ENCODE data around the gene SHISA2. TPM values are rescaled to one million over a fixed set of nuclear protein-coding genes. Genes with fewer than 3 reads are reported as not detected.

The SHISA2 gene
- total RNA-seq, 6 experiments from 2014 or later, result not detected

GRCh38 chr13:26029581-26030136, 22.2 kb downstream of the SHISA2 start:
- H3K27ac Mint-ChIP-seq, result no peak overlapping the region
- no peaks in the 10 kb centered on the region for H3K36me3 Mint-ChIP-seq (ENCODE audit: low read depth)
- peaks cover 14% of the 10 kb centered on the region for H3K27me3 Mint-ChIP-seq (ENCODE audit: insufficient read depth)
- no peak for DNase-seq
- H3K9me3 Mint-ChIP-seq, result peaks cover 4% of the 10 kb centered on the region; the same call in 1 of the 2 replicates
- no peak for TF ChIP-seq CTCF (IDR thresholded peaks at IDR 0.05)
- H3K4me1 Mint-ChIP-seq (ENCODE audit: low read depth), result no peaks in the 10 kb centered on the region
- no peak overlapping the region for H3K4me3 Mint-ChIP-seq

GRCh38 chr13:26026211-26026610, 25.6 kb downstream of the SHISA2 start:
- Mint-ChIP-seq H3K9me3 (peaks cover 4% of the 10 kb centered on the region; the same call in 1 of the 2 replicates), H3K4me3 (no peak overlapping the region), H3K4me1 (ENCODE audit: low read depth) (peaks cover 21% of the 10 kb centered on the region), H3K27me3 (ENCODE audit: insufficient read depth) (peaks cover 5% of the 10 kb centered on the region), H3K27ac (no peak overlapping the region), H3K36me3 (ENCODE audit: low read depth) (no peaks in the 10 kb centered on the region)
- DNase-seq, result no peak
- no peak for TF ChIP-seq CTCF (IDR thresholded peaks at IDR 0.05)

GRCh38 chr13:26025771-26026170, 26.0 kb downstream of the SHISA2 start:
- H3K4me3 Mint-ChIP-seq, result no peak overlapping the region
- H3K36me3 Mint-ChIP-seq (ENCODE audit: low read depth), result no peaks in the 10 kb centered on the region
- no peak overlapping the region for H3K27ac Mint-ChIP-seq
- no peak for TF ChIP-seq CTCF (IDR thresholded peaks at IDR 0.05)
- H3K4me1 Mint-ChIP-seq (ENCODE audit: low read depth), result peaks cover 25% of the 10 kb centered on the region
- no peak for DNase-seq
- H3K27me3 Mint-ChIP-seq (ENCODE audit: insufficient read depth), result peaks cover 5% of the 10 kb centered on the region
- peaks cover 4% of the 10 kb centered on the region for H3K9me3 Mint-ChIP-seq

GRCh38 chr13:26025196-26025595, 26.6 kb downstream of the SHISA2 start:
- peaks cover 4% of the 10 kb centered on the region for H3K27me3 Mint-ChIP-seq (ENCODE audit: insufficient read depth)
- peaks cover 4% of the 10 kb centered on the region for H3K9me3 Mint-ChIP-seq
- peaks cover 31% of the 10 kb centered on the region for H3K4me1 Mint-ChIP-seq (ENCODE audit: low read depth)
- no peak overlapping the region for H3K27ac Mint-ChIP-seq
- H3K4me3 Mint-ChIP-seq, result no peak overlapping the region
- TF ChIP-seq CTCF (IDR thresholded peaks at IDR 0.05), result no peak
- no peaks in the 10 kb centered on the region for H3K36me3 Mint-ChIP-seq (ENCODE audit: low read depth)
- DNase-seq, result no peak

GRCh38 chr13:26024558-26024957, 27.3 kb downstream of the SHISA2 start:
- no peak for DNase-seq
- Mint-ChIP-seq H3K27ac (no peak overlapping the region), H3K4me1 (ENCODE audit: low read depth) (peaks cover 37% of the 10 kb centered on the region)

More at GRCh38 chr13:26024558-26024957, 27.3 kb downstream of the SHISA2 start:
- no peak overlapping the region for H3K4me3 Mint-ChIP-seq
- H3K36me3 Mint-ChIP-seq (ENCODE audit: low read depth), result no peaks in the 10 kb centered on the region
- TF ChIP-seq CTCF (IDR thresholded peaks at IDR 0.05), result no peak
- peaks cover 4% of the 10 kb centered on the region for H3K9me3 Mint-ChIP-seq
- no peaks in the 10 kb centered on the region; the same call in 1 of the 2 replicates for H3K27me3 Mint-ChIP-seq (ENCODE audit: insufficient read depth)

Data from HFFc6 (cell line).